IMR-90 (cell line): ENCODE data around the gene STMN1. TPM values are rescaled to one million over a fixed set of nuclear protein-coding genes. Genes with fewer than 3 reads are reported as not detected.

Experiments
- ATAC-seq: fragments of 200-7000 bp; cut with Tn5 transposase; 2 replicates; pipeline ENCODE4 v1.9.1; 2020; ENCODE audit warnings: low read depth, mild to moderate bottlenecking, moderate library complexity
- BruUV-seq: library from RNA; stranded (reverse); fragments of 400-500 nt; replicated peaks from 2 replicates; lab custom pipeline; 2021; lab: Mats Ljungman, UMichigan
- CTCF ChIA-PET: fragments of 300-600 bp; formaldehyde crosslinking; extraction: SDS; loops from one replicate; lab custom pipeline; 2021; ENCODE audit warnings: antibody characterized with exemption; lab: Yijun Ruan, JAX
- POLR2A ChIA-PET: fragments of 300-600 bp; sonication (Branson Sonifier 250); formaldehyde crosslinking; loops from one replicate; lab custom pipeline; 2022; ENCODE audit warnings: antibody characterized with exemption; ENCODE audit not compliant: unreplicated experiment; lab: Charles Lee
- DNase-seq: peaks from one replicate; pipeline ENCODE4 v3.0.0; 2013
- H2AFZ ChIP-seq: replicated peaks from 2 replicates; pipeline ENCODE3; 2013; ENCODE audit warnings: low read length, mild to moderate bottlenecking; ENCODE audit not compliant: poor library complexity
- H2AK5ac ChIP-seq: 2 replicates; pipeline ENCODE4 v1.6.1; 2013; ENCODE audit warnings: low read depth, low read length, inconsistent platforms
- H2AK9ac ChIP-seq: replicated peaks from 2 replicates; pipeline ENCODE3; 2013; ENCODE audit warnings: mild to moderate bottlenecking, low read depth, low read length, moderate library complexity; ENCODE audit not compliant: poor library complexity
- H2BK120ac ChIP-seq: 2 replicates; pipeline ENCODE4 v1.6.1; 2013; ENCODE audit warnings: low read depth, low read length, inconsistent platforms
- H2BK15ac ChIP-seq: 3 replicates; pipeline ENCODE4 v1.6.1; 2013; ENCODE audit warnings: low read depth, low read length, inconsistent platforms
- H2BK20ac ChIP-seq: 2 replicates; pipeline ENCODE4 v1.6.1; 2013; ENCODE audit warnings: low read depth, mild to moderate bottlenecking, inconsistent platforms, low read length, moderate library complexity
- H2BK5ac ChIP-seq: 2 replicates; pipeline ENCODE4 v1.6.1; 2013; ENCODE audit warnings: mild to moderate bottlenecking, low read depth, low read length, inconsistent platforms; ENCODE audit not compliant: poor library complexity, severe bottlenecking
- H3K14ac ChIP-seq: replicated peaks from 2 replicates; pipeline ENCODE4 v1.6.1; 2013; ENCODE audit warnings: low read depth, low read length, inconsistent platforms
- H3K18ac ChIP-seq: 2 replicates; pipeline ENCODE4 v1.6.1; 2013; ENCODE audit warnings: low read depth, low read length, control low read depth
- H3K23ac ChIP-seq: 2 replicates; pipeline ENCODE4 v1.6.1; 2013; ENCODE audit warnings: low read depth, low read length, inconsistent platforms
- H3K27ac ChIP-seq: 2 replicates; pipeline ENCODE4 v1.5.1; 2013; ENCODE audit warnings: mild to moderate bottlenecking, control low read depth, low read length; ENCODE audit not compliant: insufficient read depth
- H3K27me3 ChIP-seq: 2 replicates; pipeline ENCODE4 v1.6.1; 2013; ENCODE audit warnings: low read length; ENCODE audit not compliant: control insufficient read depth, insufficient read depth
- H3K36me3 ChIP-seq: 2 replicates; pipeline ENCODE4 v1.6.1; 2013; ENCODE audit warnings: low read length, mixed read lengths; ENCODE audit not compliant: control insufficient read depth, insufficient read depth
- H3K4ac ChIP-seq: 2 replicates; pipeline ENCODE4 v1.6.1; 2013; ENCODE audit warnings: low read depth, low read length, inconsistent platforms
- H3K4me1 ChIP-seq: 2 replicates; pipeline ENCODE4 v1.6.1; 2013; ENCODE audit warnings: low read length, mixed read lengths; ENCODE audit not compliant: control insufficient read depth, insufficient read depth
- H3K4me2 ChIP-seq: 2 replicates; pipeline ENCODE4 v1.6.1; 2013; ENCODE audit warnings: low read depth, mild to moderate bottlenecking, control low read depth, low read length, moderate library complexity
- H3K4me3 ChIP-seq: 2 replicates; pipeline ENCODE4 v1.5.1; 2013; ENCODE audit warnings: low read depth, mild to moderate bottlenecking, control low read depth, low read length, moderate library complexity; ENCODE audit not compliant: insufficient read depth
- H3K56ac ChIP-seq: 2 replicates; pipeline ENCODE4 v1.6.1; 2013; ENCODE audit warnings: low read length, inconsistent platforms; ENCODE audit not compliant: insufficient read depth; ENCODE audit errors: extremely low read depth
- H3K79me1 ChIP-seq, 2 experiments: 2 replicates each; pipeline ENCODE4 v1.6.1; 2013; ENCODE audit warnings: low read length in 2 of 2, inconsistent platforms in 1 of 2, low read depth in 1 of 2
- H3K9ac ChIP-seq: 2 replicates; pipeline ENCODE4 v1.6.1; 2013; ENCODE audit warnings: low read depth, low read length, control low read depth
- H3K9me1 ChIP-seq: 2 replicates; pipeline ENCODE4 v1.6.1; 2013; ENCODE audit warnings: low read length, inconsistent platforms; ENCODE audit not compliant: insufficient read depth
- H3K9me3 ChIP-seq: 2 replicates; pipeline ENCODE4 v1.6.1; 2013; ENCODE audit warnings: low read length; ENCODE audit not compliant: control insufficient read depth, insufficient read depth
- H4K20me1 ChIP-seq: 2 replicates; pipeline ENCODE4 v1.6.1; 2013; ENCODE audit warnings: low read length, inconsistent platforms; ENCODE audit not compliant: insufficient read depth
- H4K5ac ChIP-seq: 2 replicates; pipeline ENCODE4 v1.6.1; 2013; ENCODE audit warnings: mild to moderate bottlenecking, low read depth, low read length, control low read depth
- H4K8ac ChIP-seq, 2 experiments: 2 replicates each; pipeline ENCODE4 v1.6.1; 2013; ENCODE audit warnings: low read depth in 2 of 2, low read length in 2 of 2, control low read depth in 1 of 2, inconsistent platforms in 1 of 2
- H4K91ac ChIP-seq: 2 replicates; pipeline ENCODE4 v1.6.1; 2013; ENCODE audit warnings: low read depth, low read length, inconsistent platforms; ENCODE audit not compliant: insufficient read depth
- MXI1 ChIP-seq: IDR thresholded peaks from 2 replicates; pipeline ENCODE4 v1.6.1; 2012; ENCODE audit warnings: low read depth, mild to moderate bottlenecking, low read length, moderate library complexity, borderline replicate concordance
- RAD21 ChIP-seq: IDR thresholded peaks from 2 replicates; pipeline ENCODE4 v1.6.1; 2012; ENCODE audit warnings: low read length, improper control_type of control experiment
- WGBS, 2 experiments: methylation state at CpG; one replicate each; pipeline versions ENCODE4 v1.1.5 to v1.1.7; 2013; ENCODE audit warnings: missing lambda C conversion rate in 2 of 2; ENCODE audit not compliant: insufficient read length in 1 of 2; ENCODE audit errors: extremely low coverage in 2 of 2; 5-methylcytosine and 5-hydroxymethylcytosine counted together
- dilution Hi-C: fragments of 300-500 bp; cut with HindIII; formaldehyde crosslinking; loops from one replicate; pipeline ENCODE4 v1.14.3; 2018; ENCODE audit warnings: low sequenced_read_pairs; ENCODE audit not compliant: unreplicated experiment
- in situ Hi-C: fragments of 300-500 bp; cut with MboI; formaldehyde crosslinking; loops from 3 replicates; pipeline ENCODE4 v1.14.3; 2019; ENCODE audit warnings: low sequenced_read_pairs, inconsistent platforms, mixed read lengths
- intact Hi-C: fragments of 100-400 bp; cut with micrococcal nuclease; formaldehyde crosslinking; loops from 2 replicates; pipeline ENCODE4 v1.10.0; 2022
- polyA plus RNA-seq, 3 experiments: library from polyadenylated mRNA; depleted of rRNA; stranded (reverse); fragments of >200 nt; gene quantifications; 2 replicates each; pipeline ENCODE4 v1.2.3, GENCODE V29; 2012; ENCODE audit warnings: low replicate concordance in 1 of 3
- total RNA-seq: library from RNA; depleted of rRNA; stranded (reverse); fragments of >200 nt; gene quantifications from 2 replicates; pipeline ENCODE4 v1.2.3, GENCODE V29; 2012
- TF ChIP-seq, protein P1 (sequence below): conservative IDR thresholded peaks from 2 replicates; pipeline ENCODE4 v1.5.1; 2012; ENCODE audit warnings: mild to moderate bottlenecking, low read depth, low read length, improper control_type of control experiment

Gene STMN1
- total and polyA plus RNA-seq, 2 of the 4 experiments (the other 2 are of a cell fraction) = 93.0 to 273 TPM

GRCh38 chr1:25866288-25866687 is 39.9 kb downstream of the STMN1 start:
- Histone ChIP-seq H2BK5ac (no peak overlapping the region), H3K23ac (no peak overlapping the region), H3K9me1 (peaks cover 4% of the 10 kb centered on the region), H2BK120ac (no peak overlapping the region), H3K18ac (no peak overlapping the region), H3K4me3 (no peak overlapping the region), H3K27me3 (no peaks in the 10 kb centered on the region), H2AFZ (no peak overlapping the region), H2AK9ac (no peak overlapping the region), H4K20me1 (peaks cover 5% of the 10 kb centered on the region; the same call in 1 of the 2 replicates), H3K9ac (no peak overlapping the region), H3K9me3 (no peaks in the 10 kb centered on the region), H4K5ac (no peak overlapping the region), H2BK20ac (no peak overlapping the region), H4K8ac (no peak overlapping the region), H3K4ac (no peak overlapping the region), H3K4me2 (no peak overlapping the region), H3K36me3 (peaks cover 38% of the 10 kb centered on the region), H3K4me1 (no peaks in the 10 kb centered on the region; the same call in 1 of the 2 replicates), H3K79me1 (peaks cover 15 to 20% of the 10 kb centered on the region in 2 experiments; a peak in 3 of 4 replicates), H3K14ac (no peak overlapping the region), H2BK15ac (no peak overlapping the region), H2AK5ac (no peak overlapping the region), H3K27ac (no peak overlapping the region), H3K56ac (no peak overlapping the region), H4K91ac (no peak overlapping the region)
- no peak for ATAC-seq
- DNase-seq = no peak
- TF ChIP-seq RAD21 = no peak
- TF ChIP-seq, protein P1, sequence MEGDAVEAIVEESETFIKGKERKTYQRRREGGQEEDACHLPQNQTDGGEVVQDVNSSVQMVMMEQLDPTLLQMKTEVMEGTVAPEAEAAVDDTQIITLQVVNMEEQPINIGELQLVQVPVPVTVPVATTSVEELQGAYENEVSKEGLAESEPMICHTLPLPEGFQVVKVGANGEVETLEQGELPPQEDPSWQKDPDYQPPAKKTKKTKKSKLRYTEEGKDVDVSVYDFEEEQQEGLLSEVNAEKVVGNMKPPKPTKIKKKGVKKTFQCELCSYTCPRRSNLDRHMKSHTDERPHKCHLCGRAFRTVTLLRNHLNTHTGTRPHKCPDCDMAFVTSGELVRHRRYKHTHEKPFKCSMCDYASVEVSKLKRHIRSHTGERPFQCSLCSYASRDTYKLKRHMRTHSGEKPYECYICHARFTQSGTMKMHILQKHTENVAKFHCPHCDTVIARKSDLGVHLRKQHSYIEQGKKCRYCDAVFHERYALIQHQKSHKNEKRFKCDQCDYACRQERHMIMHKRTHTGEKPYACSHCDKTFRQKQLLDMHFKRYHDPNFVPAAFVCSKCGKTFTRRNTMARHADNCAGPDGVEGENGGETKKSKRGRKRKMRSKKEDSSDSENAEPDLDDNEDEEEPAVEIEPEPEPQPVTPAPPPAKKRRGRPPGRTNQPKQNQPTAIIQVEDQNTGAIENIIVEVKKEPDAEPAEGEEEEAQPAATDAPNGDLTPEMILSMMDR = no peak
- TF ChIP-seq MXI1 = no peak
- WGBS, 2 experiments = no CpG with 5 or more reads among the region's 1 CpG
- ChIA-PET CTCF (no interaction called here), POLR2A (no interaction called here)
- in situ Hi-C loops = no loop called here
- no TSS peak for BruUV-seq
- intact Hi-C loops = no loop called here
- dilution Hi-C loops = no loop called here
